ENCODE results near the gene ELMO1.

ELMO1 gene

DNA sequence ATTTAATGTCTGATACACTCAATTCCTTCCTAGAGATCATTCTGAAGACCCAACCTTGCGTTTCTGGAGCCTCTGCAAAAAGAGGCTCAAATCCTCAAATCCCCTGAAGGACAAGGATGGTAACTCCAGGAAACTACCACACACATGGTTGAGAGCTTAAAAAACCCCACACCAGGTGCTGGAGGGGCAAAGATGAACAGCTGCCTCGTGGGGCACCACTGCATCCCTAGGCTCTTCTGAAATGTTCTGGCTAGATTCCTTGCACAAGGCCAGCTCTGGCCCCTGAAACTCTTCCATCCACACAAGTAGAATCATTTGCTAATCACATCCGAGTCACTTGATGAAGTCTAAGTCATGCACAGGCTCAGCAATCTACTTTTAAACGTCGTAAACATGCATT, 286.6 kb downstream of the ELMO1 start:
- no peak overlapping the region for H3K27ac ChIP-seq
- DNase-seq (ENCODE audit: low spot score): no peak
- TF ChIP-seq, protein P1, sequence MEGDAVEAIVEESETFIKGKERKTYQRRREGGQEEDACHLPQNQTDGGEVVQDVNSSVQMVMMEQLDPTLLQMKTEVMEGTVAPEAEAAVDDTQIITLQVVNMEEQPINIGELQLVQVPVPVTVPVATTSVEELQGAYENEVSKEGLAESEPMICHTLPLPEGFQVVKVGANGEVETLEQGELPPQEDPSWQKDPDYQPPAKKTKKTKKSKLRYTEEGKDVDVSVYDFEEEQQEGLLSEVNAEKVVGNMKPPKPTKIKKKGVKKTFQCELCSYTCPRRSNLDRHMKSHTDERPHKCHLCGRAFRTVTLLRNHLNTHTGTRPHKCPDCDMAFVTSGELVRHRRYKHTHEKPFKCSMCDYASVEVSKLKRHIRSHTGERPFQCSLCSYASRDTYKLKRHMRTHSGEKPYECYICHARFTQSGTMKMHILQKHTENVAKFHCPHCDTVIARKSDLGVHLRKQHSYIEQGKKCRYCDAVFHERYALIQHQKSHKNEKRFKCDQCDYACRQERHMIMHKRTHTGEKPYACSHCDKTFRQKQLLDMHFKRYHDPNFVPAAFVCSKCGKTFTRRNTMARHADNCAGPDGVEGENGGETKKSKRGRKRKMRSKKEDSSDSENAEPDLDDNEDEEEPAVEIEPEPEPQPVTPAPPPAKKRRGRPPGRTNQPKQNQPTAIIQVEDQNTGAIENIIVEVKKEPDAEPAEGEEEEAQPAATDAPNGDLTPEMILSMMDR (IDR thresholded peaks at IDR 0.05): no peak
- H3K4me3 ChIP-seq: no peak overlapping the region

DNA sequence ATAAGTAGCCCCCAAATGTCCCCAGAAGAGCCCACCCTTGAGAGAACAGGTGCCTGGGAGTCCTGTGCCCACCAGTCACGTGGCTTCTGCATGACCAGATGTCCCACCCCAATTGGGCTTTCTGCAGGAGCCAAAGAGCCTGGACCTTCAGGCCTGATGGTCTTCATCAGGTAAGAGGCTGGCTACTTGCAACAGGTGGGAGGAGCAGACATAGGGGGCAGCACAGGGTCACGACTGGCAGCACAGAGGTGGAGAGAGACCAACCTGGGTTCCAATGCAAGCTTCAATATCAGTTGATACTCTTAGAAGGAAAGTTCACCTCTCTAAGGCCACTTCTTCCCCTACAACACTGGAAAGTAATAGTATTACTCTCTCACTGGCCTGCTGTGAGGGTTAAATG, 288.0 kb downstream of the ELMO1 start:
- no peak overlapping the region for H3K27ac ChIP-seq

DNA sequence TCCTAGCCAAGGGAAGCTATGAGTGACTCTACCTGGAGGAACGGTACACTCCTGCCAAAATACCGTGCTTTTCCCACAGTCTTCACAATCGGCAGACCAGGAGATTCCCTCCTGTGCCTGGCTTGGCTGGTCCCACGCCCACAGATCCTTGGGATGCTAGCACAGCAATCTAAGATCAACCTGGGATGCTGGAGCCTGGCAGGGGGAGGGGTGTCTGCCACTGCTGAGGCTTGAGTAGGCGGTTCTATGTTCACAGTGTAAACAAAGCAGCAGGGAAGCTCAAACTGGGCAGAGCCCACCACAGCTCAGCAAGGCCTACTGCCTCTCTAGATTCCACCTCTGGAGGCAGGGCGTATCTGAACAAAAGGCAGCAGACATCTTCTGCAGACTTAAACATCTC, 295.3 kb downstream of the ELMO1 start:
- TF ChIP-seq, protein P1 (IDR thresholded peaks at IDR 0.05): no peak
- Histone ChIP-seq H3K4me3 (no peak overlapping the region), H3K27ac (no peak overlapping the region)
- no peak for DNase-seq (ENCODE audit: low spot score)

More for the DNA sequence above, 288.0 kb downstream of the ELMO1 start:
- TF ChIP-seq, protein P1 (IDR thresholded peaks at IDR 0.05): no peak
- no peak for DNase-seq (ENCODE audit: low spot score)
- H3K4me3 ChIP-seq: no peak overlapping the region

DNA sequence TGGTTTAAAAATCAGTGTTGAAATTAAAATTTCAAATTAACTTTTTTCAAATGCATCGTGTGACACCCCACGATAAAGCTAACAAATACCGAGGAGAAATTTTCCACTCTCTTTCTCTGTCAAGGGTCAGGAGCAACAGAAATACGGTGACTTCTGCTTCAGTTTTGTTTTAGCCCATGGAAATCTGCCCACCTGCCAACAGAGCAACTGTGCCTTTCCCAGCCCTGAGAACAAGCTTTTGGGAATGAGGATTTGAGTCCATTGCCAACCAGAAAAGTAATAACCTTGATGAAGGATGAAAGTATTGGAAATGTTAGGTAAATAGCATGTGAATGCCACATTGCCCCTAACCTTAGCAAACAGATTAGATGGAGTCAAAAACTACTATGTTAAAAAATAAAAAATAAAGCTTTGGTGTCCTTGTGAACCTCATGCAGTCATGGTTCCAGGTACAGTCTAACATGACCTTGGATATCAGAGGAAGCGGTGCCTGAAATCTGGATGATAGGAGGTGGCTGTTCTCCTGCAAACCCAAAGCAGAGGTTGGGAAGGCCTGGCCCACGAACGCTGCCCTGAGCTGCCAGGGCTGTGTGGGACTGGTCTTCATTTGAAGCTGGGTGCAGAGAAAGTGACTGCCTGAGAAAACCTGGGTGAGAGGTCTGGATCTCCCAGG, 296.8 kb downstream of the ELMO1 start:
- H3K27ac ChIP-seq: no peak overlapping the region
- no peak overlapping the region for H3K4me3 ChIP-seq
- TF ChIP-seq, protein P1 (IDR thresholded peaks at IDR 0.05): no peak
- no peak for DNase-seq (ENCODE audit: low spot score)

DNA sequence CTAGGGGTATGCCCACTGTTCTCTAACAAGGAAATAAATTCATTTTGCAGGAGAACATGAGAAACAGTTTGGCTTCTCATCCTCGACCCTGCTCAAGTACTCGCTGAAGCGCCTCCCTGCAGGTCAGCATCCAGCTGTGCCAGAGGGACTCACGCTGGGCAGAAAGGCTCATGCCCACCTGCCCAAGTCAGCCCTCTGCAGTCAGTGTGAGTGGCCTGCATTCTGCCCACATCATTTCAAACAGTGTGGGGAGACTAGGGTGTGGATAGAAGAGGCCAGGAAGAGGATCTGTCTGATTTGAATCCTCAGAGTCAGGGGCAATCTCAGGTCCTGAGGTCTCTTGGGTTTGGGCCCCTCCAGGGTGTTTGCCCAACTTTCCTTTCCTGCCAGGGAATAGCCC, 297.8 kb downstream of the ELMO1 start:
- H3K4me3 ChIP-seq: no peak overlapping the region
- TF ChIP-seq, protein P1 (IDR thresholded peaks at IDR 0.05): no peak
- no peak overlapping the region for H3K27ac ChIP-seq
- DNase-seq (ENCODE audit: low spot score): no peak

DNA sequence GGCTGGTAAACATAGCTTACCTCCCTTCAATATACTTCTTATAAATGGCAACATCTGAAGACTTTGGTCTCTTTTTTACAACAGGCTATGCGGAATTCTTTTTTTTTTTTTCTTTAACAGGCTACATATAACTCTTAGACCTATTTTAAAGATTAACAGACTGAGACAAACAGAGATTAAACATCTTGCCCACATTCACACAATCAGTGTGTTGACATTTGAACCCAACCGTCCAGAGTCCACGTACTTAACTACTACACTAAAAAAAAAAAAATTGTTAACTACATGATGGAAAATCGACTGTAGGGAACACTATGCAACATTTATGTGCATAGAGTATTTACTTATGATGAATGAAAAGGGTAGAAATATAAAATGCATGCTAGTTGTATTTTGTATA, 298.5 kb downstream of the ELMO1 start:
- no peak overlapping the region for H3K4me3 ChIP-seq
- TF ChIP-seq, protein P1 (IDR thresholded peaks at IDR 0.05): no peak
- no peak for DNase-seq (ENCODE audit: low spot score)
- H3K27ac ChIP-seq: no peak overlapping the region

DNA sequence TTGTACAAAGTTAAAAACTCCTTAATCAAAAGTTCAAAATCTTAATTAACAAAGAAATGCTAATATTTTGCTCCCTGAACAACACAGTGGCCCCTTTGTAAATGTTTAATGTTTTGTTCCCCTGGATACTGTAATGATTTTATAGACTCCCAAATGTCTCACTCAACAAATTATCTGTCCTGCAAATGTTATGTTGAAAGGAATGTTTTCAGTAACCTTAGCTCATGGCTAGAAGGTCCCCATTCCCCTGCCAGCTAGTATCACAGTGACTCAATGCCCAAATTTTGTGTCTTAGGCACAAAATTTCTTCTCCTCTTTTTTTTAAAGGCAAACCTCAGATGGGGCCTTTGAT, 298.9 kb downstream of the ELMO1 start:
- no peak for DNase-seq (ENCODE audit: low spot score)
- TF ChIP-seq, protein P1 (IDR thresholded peaks at IDR 0.05): no peak
- H3K4me3 ChIP-seq: no peak overlapping the region
- no peak overlapping the region for H3K27ac ChIP-seq
